Stimulated activated CD8-positive, alpha-beta memory T cell treated with anti-CD3 and anti-CD28 coated beads, Interleukin-12 subunit alpha, Interleukin-12 subunit beta, amount 100 ng/mL, for 24 hours (primary cell): ENCODE data around the gene SCAMP2.
"Not testable (repeated sequence)": the region's sequence is repeated elsewhere in the genome, so short reads cannot be mapped to it uniquely, and the experiment has no call there.

Experiments
- DNase-seq: peaks from one replicate; pipeline ENCODE4 v3.0.0-alpha.2; 2020; ENCODE audit errors: extremely low read depth

The SCAMP2 gene, protein sequence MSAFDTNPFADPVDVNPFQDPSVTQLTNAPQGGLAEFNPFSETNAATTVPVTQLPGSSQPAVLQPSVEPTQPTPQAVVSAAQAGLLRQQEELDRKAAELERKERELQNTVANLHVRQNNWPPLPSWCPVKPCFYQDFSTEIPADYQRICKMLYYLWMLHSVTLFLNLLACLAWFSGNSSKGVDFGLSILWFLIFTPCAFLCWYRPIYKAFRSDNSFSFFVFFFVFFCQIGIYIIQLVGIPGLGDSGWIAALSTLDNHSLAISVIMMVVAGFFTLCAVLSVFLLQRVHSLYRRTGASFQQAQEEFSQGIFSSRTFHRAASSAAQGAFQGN

DNA sequence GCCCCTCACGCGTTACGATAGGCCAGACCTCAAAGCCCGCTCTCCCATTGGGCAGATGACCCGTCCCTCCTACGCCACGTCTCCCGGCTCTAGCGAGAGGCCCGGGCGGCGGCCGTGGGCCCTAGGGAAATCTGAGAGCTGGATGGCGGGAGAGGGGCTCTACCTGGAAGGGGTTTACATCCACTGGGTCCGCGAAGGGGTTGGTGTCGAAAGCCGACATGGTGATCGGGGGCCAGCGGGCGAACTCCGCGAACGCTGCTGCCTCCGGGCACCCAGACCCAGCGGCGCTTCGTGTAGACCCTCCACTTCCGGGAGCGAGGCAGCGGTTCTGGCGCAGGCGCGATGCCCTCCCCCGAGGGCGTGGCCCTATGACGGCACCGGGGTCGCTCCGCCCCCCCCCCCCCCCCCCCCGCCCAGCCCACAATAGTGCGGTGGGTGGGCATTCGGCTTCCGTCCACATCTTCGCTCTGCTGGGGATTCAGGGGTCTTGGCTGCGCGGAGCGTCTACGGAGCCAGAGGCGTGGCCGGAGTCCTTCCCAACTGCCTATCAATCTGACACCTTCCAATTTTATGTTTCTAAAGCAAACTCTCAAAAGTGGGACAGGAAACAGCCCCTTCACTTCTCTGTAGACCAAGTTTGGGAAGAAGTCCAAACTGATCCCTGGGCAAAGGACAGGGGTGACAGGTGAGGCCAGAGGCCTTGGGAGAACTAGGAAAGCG is at the start of gene SCAMP2:
Gene SCAMP2, minus strand, starts transcription at position 330 of the 720 bp plus-strand sequence. Its CDS starts 110 bp downstream, at position 220.
- DNase-seq = peak; percentile 80

DNA sequence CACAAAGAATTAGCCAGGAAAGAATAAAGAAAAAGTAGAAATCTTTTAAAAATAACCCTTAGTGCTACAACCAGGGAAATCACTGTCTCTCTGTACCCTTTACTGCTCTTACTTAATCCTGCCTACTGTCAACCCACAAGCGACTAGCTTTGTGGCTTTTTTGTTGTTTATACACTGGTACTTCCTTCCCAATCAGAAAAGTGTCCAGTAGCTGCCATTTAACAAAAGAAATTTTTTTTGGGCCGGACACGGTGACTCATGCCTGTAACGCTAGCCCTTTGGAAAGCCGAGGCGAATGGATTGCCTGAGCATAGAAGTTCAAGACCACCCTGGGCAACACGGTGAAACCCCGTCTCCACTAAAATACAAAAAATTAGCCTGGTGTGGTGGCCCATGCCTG is 47.3 kb upstream of the SCAMP2 start:
- DNase-seq = no peak

DNA sequence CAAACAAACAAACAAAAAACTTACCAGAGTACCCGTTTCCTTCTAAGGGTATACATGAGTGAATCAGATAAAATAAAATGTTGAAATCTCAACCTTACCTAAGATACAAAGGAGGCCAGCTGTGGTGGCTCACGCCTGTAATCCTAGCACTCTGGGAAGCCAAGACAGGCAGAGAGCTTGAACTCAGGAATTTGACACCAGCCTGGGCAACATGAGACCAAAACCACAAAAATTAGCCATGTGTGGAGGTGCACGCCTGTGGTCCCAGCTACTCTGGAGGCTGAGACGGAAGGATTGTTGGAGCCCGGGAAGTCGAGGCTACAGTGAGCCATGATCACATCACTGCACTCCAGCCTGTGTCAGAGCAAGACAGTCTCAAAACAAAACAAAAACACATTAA is 44.5 kb upstream of the SCAMP2 start:
- no peak for DNase-seq

DNA sequence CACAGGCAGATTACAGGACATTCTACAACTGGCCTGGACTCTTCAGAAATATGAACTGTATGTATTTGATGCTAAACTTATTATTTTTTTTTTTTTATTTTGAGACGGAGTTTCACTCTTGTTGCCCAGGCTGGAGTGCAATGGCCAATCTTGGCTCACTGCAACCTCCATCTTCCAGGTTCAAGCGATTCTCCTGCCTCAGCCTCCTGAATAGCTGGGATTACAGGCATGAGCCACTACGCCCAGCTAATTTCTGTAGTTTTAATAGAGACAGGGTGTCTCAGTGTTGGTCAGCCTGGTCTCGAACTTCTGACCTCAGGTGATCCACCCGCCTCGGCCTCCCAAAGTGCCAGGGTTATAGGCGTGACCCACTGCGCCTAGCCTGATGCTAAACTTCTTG is 40.6 kb upstream of the SCAMP2 start:
- DNase-seq = not testable (repeated sequence)

DNA sequence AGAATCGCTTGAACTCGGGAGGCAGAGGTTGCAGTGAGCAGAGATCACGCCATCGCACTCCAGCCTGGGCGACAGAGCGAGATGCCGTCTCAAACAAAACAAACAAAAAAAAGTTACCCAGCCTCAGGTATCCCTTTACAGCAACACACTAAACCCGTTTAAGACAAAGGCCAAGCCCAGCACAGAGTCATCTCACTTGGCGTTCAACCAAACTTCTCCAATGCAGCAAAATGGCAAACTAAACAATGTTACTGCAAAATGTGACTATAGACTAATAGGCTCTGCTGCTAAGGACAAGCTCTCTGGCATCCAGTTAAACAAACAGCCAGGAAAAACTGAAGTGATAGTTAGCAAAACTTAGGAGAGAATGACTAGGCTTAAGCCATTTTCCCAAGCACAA is 39.9 kb upstream of the SCAMP2 start:
- DNase-seq = no peak

DNA sequence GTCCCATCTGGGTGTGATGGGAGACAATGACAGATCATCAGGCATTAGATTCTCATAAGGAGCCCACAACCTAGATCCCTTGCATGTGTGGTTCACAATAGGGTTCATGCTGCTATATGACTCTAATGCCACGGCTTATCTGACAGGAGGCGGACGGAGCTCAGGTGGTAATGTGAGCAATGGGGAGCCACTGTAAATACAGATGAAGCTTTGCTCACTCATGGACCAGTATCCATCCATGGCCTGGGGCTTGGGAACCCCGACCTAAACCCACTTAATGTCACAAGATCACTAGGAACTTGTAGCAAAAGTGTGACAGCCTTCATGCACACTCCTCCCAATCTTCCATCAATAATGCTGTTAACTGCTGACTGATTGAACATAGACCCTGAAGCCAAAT is 35.5 kb upstream of the SCAMP2 start:
- DNase-seq = no peak

DNA sequence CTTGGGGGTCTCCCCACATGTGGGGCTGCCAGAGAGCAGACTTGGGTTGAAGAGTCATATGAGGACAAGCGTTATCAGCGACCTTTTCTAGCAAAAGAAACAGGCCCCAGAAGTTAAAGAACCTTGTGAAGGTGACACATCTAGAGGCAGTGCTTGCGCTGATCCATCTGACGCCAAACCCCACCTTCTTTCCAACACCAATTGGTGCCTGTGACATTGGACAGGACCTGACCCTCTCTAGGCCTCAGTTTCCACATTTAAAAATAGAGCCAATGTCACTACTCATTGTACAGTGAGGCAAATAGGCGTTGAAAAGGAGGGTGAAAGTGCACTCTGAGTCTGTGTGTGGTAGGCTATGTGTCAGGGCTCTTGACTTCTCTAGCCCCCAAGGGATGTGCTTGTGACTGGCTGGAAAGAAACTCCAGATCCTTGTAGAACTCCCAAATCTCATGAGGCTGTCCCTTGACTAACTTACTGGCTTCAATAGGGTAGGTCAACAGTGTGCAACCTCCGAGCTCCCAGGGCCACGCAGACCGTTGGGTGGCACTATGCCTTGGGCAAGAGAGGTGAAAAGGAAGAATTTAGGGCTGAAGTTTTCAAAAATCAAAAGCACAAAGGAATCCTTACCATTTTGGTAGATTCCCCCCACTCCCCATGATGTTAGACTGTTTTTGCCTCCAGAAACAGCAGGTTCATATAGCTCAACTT is 34.2 kb upstream of the SCAMP2 start:
- no peak for DNase-seq

DNA sequence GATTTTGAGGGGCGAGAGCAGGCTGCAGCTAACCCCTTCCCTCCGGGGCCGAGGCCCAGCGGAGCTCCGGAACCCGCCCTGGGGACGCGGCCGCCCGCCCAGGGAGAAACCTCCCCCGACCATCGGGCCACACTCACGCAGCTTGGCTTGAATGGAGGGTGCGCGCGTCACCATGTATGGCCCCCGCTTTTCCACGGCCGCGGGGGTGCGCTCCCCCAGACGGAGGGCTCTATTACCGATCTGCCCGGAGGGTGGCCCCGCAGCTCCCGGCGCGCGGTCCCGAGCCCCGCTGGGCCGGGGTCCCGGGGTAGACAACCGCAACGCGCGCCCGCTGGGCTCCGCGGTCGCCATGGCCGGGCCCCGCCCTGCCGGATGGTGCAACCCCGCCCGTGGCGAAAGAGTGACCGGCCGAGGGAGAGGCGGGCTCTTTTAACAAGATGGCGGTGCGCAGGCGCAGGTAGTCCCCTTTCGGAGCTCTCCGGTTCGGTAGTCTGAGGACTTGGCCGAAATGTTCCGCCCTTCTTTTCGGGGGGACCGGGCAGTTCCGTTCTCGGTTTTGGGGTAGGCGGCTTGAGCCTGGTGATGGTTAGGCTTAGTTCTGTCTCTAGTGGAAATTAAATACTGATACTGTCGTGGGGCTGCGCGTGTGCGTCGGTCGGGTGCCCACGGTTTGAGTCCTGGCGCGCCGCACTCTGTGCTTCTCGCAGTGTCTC is 33.4 kb upstream of the SCAMP2 start, which contains the start of gene FAM219B:
Gene FAM219B, minus strand, starts transcription at position 402 of the 713 bp plus-strand sequence. Its CDS starts 51 bp downstream, at position 351.
- peak; percentile 58 for DNase-seq

DNA sequence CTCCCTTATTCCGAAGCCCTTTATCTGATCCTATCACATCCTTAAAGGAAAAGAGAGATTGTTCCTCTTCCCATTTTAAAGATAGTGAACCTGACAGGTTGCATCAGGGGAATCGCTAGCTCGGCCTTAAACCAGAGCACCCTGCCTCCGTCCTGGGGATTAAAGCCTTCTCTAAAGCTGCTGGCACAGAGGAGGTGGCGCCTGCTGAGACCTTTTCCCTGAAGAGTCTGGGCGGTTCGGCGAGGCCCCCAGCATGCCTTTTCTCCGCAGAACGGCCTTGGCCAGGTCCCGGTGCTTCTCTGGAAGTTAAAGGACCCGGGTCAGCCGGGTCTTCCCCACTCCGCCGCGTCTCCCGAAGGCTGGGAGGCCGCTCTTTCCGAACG is 32.9 kb upstream of the SCAMP2 start:
- no peak for DNase-seq

DNA sequence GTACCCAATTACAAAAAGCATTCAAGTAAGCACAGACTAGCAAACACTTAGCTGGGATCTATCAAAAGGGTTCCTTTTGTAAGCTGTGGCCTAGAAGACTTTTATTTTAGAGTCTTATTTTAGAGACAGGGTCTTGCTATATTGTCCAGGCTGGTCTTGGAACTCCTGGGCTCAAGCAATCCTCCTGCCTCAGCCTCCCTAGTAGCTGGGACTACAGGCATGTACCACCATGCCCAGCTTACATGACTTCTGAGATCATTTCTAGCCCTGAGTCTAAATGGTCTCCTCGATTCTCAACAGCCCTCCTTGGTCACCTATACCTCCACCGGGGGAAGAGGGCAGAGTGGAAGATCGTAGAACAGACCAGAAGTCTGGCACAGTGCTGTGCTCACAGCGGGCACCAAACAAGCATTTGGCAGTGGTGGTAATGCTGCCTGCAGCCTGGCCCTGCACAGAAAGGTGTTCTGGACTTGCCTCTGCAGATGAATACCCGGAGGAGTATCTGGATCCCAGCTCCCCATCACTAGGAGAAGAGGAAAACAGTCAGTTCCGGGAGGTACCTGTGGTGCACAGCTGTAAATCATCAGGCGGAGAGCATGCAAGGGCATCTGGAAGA is 31.1 kb upstream of the SCAMP2 start:
- no peak for DNase-seq

DNA sequence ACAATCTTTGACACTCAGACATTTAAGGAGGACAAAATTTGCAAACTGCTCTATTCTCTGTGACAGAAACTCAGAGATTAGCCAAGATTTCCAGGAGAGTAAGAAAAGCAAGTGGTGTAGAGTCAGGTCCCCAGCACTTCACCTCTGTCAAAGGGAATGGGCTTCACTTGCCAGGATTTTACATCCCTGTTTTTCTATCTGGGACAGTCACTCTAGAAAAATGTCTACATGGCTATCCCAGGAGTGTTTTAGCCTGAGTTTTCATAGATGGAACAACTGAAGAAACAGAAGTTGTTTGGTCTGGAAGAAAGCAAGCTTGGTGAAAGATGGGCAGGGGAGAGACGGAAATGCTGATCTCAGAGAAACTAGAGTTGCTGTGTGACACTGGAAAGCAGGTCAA is 30.5 kb upstream of the SCAMP2 start:
- DNase-seq = no peak

DNA sequence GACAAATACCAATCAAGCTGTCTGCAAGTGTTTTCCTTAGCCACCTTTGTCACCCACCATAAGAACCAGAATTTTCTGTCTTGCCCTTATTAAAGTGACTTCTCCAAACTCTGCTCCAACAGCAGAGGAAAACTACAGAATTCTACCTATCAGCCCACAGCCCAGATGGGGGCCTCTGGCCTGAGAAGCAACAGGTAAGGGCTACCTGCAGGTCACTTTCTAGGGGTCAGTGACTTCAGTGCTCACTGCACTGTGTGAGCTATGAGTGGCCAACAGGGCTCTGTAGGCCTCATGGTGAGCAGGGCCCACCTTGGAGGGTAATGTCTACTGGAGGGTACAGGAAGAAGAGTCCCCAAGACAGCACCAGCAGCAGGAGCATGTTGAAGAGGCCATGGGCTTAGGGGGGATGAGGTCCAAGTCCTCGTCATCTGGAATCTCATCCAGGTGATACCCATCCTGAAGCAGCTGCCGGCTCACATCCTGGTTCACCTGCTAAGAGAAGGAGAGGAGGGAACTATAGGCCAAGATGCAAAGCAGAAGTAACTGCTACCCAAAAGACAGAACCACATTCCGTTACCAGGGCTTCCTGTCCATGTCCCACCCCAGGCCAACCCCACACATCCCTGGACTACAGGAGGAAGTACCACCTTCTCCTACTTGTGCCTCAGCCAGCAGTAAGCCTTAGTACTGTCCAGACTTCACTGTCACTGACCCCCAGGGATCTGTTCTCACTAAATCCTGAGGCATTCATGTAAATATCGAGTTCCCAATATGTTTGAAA is 29.3 kb upstream of the SCAMP2 start:
- no peak for DNase-seq

DNA sequence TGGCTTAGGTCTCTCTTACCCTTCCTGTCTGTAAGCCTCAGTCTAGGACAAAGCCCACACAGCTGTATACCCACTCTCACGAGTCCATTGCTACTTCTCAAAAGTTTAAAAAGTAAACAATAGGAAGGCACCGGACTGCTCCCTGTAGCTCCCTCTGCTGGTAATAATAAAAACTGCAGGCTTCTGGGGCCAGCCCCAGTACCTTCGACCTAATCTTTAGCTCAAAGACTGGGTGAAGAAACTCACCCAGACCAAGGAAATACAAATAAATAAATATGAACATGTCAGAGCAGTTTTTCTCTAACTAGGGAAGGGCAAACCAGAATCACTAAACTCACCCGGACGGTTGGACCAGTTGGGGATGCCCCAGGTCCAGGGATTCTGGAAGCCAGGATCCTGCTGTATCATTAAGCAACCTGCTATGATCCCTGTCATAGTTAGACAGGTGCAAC is 28.5 kb upstream of the SCAMP2 start:
- DNase-seq = no peak

DNA sequence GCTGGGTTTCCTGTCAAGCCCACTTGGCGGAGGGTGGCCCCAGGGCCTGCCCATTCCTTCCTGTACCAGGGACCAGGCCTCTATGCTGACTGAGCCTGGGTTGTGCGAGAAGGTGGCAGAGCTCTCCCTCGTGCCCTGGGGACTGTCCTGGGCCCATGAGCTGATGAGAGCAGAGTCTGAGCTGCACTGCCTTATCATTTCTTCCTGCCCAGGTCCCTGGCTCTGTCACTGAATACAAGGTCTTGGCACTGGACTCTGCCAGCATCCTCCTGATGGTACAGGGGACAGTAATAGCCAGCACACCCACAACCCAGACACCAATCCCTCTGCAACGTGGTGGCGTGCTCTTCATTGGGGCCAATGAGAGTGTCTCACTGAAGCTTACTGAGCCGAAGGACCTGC is 24.1 kb upstream of the SCAMP2 start:
- no peak for DNase-seq

DNA sequence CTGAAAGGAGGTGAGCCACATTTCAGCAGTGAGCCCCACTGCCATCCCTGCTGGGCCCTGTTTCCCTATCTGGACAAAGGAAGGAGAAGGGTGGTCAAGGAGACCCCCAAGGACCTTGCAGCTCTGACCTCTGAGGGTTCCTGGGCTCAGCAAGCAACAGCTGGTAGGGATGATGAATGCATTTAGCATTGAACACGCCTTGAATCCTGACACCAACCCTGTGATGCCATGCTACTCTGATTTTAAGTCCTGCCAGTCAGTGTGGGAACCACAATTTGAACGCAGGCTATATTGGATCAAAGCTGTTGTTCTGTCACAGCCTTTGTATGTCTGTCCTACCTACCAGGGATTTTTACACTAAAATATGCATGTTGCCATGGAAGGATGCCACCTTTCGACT is 23.2 kb upstream of the SCAMP2 start:
- DNase-seq = no peak

DNA sequence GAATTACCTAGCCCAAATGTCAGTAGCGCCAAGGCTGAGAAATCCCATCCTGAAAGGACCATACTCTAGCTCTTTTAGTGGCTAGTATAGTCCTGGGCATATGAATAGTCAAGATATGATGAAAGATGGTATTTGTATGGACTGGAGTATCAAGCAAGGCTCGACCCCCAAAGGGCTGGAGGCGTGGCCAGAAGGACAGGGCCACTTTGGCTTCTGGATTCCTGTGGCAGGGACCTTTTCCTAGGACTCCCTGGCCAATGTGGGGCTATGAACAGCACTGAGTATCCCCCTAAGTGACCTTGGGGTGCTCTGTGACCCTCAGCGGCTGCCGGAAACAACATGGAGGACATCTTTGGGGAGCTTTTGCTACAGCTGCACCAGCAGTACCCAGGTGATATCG is 22.7 kb upstream of the SCAMP2 start:
- no peak for DNase-seq

DNA sequence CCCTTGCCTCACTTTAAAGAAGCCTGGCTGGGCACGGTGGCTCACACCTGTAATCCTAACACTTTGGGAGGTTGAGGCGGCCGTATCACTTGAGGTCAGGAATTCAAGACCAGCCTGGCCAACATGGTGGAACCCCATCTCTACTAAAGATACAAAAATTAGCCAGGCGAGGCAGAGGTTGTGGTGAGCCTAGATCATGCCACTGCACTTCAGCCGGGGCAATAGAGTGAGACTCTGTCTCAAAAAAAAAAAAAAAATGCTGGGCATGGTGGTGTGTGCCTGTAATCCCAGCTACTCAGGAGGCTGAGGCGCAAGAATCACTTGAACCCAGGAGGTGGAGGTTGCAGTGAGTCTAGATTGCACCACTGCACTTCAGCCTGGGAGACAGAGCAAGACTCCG is 21.2 kb upstream of the SCAMP2 start:
- not testable (repeated sequence) for DNase-seq

DNA sequence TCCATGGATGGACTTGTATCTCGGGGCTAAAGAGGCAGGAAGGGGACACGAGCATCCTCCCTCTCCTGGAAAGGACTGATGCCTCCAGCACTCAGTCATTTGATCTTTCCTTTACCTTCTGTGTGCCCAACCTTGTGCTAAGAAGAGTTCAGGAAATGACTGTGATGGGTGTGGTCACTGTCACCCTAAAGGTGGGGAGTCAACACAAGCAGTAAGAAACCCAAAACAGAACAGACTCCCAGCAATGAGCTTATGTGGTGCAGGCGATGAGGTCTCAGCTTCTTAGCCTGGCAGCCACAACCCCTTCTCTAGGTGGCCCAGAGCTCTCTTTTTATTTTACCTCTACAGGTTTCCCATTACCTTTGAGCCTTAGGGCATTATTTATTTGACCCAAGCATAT is 20.5 kb upstream of the SCAMP2 start:
- no peak for DNase-seq

DNA sequence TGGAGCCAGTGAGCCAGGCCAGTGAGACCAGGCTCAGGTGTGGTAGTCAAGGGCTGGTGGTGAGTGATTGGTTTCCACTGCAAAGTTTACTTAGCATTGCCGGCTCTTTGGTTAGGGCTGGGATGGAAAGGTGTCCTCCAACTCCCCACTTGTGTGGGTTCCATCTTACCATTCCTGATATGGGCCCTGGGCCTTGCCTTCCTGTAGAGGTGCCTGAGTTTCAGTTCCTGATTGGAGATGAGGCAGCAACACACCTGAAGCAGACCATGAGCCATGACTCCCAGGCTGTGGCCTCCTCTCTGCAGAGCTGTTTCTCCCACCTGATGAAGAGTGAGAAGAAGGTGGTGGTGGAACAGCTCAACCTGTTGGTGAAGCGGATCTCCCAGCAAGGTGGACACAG is 19.8 kb upstream of the SCAMP2 start:
- DNase-seq = no peak

DNA sequence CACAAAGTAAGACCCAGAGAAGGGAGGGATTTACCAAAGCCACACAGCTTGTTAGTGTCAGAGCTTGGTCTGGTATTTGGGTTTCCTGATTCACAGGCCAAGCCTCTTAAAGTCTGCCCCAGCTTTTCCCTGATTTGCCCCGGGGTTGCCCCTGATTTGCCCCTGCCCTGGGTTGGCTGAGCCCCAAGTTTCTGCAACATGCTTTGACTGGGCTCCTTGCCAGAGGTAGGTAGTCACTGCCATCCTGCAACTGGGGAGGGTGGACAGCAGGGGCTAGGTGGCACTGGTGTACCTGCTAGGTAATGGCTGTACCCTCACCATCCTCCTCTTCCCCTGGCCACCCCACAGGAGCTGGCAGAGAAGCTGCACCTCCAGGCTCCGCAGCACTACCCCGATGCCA is 19.1 kb upstream of the SCAMP2 start:
- no peak for DNase-seq

DNA sequence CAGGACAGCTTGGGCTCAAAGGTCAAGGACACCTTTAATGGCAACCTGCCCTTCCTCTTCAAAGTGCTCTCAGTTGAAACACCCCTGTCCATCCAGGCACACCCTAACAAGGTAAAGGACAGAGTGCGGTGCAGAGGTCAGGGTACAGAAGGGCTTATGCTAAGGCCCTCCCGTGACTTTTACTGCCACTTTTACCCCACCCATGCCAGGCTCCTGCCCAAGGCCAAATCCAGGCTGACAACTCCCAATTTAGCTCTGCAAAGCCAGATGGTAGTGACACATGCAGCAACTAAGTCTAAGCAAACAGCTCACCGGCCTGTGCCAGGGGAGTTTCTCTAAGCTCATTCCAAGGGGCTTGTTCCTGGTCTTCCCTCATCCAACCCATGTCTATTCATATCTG is 18.3 kb upstream of the SCAMP2 start:
- DNase-seq = no peak
